ENCODE measurements around the gene PRDX5.

- no peak for TF ChIP-seq EP300 (IDR thresholded peaks at IDR 0.05)
- TF ChIP-seq CTCF (IDR thresholded peaks at IDR 0.05): no peak
Measured at GRCh38 chr11:64364911-64365310, 47.0 kb downstream of the PRDX5 start.
